Smooth muscle cell (in vitro differentiated cells): Measurements from ENCODE around the gene GABRD. TPM values are rescaled to one million over a fixed set of nuclear protein-coding genes. Genes with fewer than 3 reads are reported as not detected.

Source experiments
- DNase-seq: peaks from one replicate; lab custom pipeline; 2025; ENCODE audit not compliant: unreplicated experiment; lab: John Stamatoyannopoulos, UW
- H2AFZ ChIP-seq: fragments of 200-600 bp; sonication (generic); 2 replicates; pipeline ENCODE4 v1.6.0; 2016; ENCODE audit warnings: antibody characterized with exemption, low read depth, mild to moderate bottlenecking
- H3F3A ChIP-seq: fragments of 200-600 bp; sonication (generic); 2 replicates; pipeline ENCODE4 v1.6.0; 2017; ENCODE audit warnings: antibody characterized with exemption, low read depth
- H3K27ac ChIP-seq: fragments of 200-600 bp; sonication (generic); 2 replicates; pipeline ENCODE4 v1.5.1; 2016; ENCODE audit warnings: low read depth, mild to moderate bottlenecking
- H3K27me3 ChIP-seq: fragments of 200-600 bp; sonication (generic); 2 replicates; pipeline ENCODE4 v1.6.1; 2016; ENCODE audit warnings: low read depth, mild to moderate bottlenecking
- H3K36me3 ChIP-seq: fragments of 200-600 bp; sonication (generic); 2 replicates; pipeline ENCODE4 v1.5.1; 2016; ENCODE audit warnings: low read depth
- H3K4me1 ChIP-seq: fragments of 200-600 bp; sonication (generic); 2 replicates; pipeline ENCODE4 v1.5.1; 2016; ENCODE audit warnings: low read depth
- H3K4me2 ChIP-seq: fragments of 200-600 bp; sonication (generic); 2 replicates; pipeline ENCODE4 v1.6.0; 2016; ENCODE audit warnings: mild to moderate bottlenecking
- H3K4me3 ChIP-seq: fragments of 200-600 bp; sonication (generic); 2 replicates; pipeline ENCODE4 v1.5.1; 2016; ENCODE audit warnings: mild to moderate bottlenecking
- H3K79me2 ChIP-seq: fragments of 200-600 bp; sonication (generic); 2 replicates; pipeline ENCODE4 v1.6.0; 2016; ENCODE audit warnings: low read depth, mild to moderate bottlenecking
- H3K9ac ChIP-seq: fragments of 200-600 bp; sonication (generic); 2 replicates; pipeline ENCODE4 v1.6.0; 2016; ENCODE audit warnings: low read depth
- H3K9me3 ChIP-seq: fragments of 200-600 bp; sonication (generic); replicated peaks from 2 replicates; pipeline ENCODE4 v1.5.1; 2016; ENCODE audit warnings: low read depth
- H4K20me1 ChIP-seq: fragments of 200-600 bp; sonication (generic); 2 replicates; pipeline ENCODE4 v1.6.0; 2016; ENCODE audit warnings: low read depth
- WGBS: methylation state at CpG from one replicate; pipeline ENCODE4 v1.1.7; 2016; ENCODE audit warnings: low lambda C conversion rate; 5-methylcytosine and 5-hydroxymethylcytosine counted together
- polyA plus RNA-seq: library from polyadenylated mRNA; unstranded; fragments of >200 nt; fragmentation: Nextera tagmentation; extraction: Ambion mirVana; gene quantifications from 2 replicates; pipeline ENCODE4 v1.2.1, GENCODE V29; 2016
- total RNA-seq: library from RNA; depleted of rRNA; stranded (reverse); fragments of >200 nt; gene quantifications from 2 replicates; pipeline ENCODE4 v1.2.3, GENCODE V29; 2014
- TF ChIP-seq, protein P1 (sequence below): fragments of 200-600 bp; sonication (generic); IDR thresholded peaks from 2 replicates; pipeline ENCODE4 v1.5.1; 2017; ENCODE audit warnings: borderline replicate concordance, mild to moderate bottlenecking, antibody characterized with exemption; ENCODE audit not compliant: insufficient read depth, poor library complexity, severe bottlenecking

The GABRD gene
- total and polyA plus RNA-seq, 2 experiments from 2014 or later, result not detected

DNA sequence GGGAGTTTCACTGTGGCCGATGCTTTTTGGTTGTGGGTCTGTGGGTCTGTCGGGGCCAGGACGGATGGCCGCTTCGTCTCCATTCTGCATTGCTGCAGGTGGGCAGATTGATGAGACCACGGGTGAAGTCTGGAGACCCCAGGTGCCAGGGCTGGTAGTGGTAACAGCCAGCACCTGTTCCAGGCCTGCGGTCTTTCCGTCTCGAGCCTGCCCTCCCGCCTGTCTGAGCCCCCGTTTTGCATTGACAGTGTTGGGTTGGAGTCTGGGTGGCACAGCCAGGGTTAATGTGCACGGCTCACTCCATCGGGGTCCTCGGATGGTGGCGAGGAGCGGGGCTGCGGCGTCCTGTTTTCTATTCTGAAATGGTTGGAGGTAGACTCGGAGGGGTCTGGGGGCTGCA lies 55.3 kb downstream of the GABRD start:
- no peaks in the 10 kb centered on the region for H4K20me1 ChIP-seq
- H2AFZ ChIP-seq, result no peak overlapping the region
- no peaks in the 10 kb centered on the region for H3K79me2 ChIP-seq
- no peaks in the 10 kb centered on the region for H3K27me3 ChIP-seq
- DNase-seq, result no peak
- H3K9me3 ChIP-seq, result peaks cover 6% of the 10 kb centered on the region
- H3K4me3 ChIP-seq, result no peak overlapping the region
- TF ChIP-seq, protein P1, sequence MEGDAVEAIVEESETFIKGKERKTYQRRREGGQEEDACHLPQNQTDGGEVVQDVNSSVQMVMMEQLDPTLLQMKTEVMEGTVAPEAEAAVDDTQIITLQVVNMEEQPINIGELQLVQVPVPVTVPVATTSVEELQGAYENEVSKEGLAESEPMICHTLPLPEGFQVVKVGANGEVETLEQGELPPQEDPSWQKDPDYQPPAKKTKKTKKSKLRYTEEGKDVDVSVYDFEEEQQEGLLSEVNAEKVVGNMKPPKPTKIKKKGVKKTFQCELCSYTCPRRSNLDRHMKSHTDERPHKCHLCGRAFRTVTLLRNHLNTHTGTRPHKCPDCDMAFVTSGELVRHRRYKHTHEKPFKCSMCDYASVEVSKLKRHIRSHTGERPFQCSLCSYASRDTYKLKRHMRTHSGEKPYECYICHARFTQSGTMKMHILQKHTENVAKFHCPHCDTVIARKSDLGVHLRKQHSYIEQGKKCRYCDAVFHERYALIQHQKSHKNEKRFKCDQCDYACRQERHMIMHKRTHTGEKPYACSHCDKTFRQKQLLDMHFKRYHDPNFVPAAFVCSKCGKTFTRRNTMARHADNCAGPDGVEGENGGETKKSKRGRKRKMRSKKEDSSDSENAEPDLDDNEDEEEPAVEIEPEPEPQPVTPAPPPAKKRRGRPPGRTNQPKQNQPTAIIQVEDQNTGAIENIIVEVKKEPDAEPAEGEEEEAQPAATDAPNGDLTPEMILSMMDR, result no peak
- H3K4me1 ChIP-seq, result no peaks in the 10 kb centered on the region
- no peak overlapping the region for H3K9ac ChIP-seq
- 91% methylated on average over 15 of the region's 19 CpGs for WGBS
- H3K36me3 ChIP-seq, result no peaks in the 10 kb centered on the region
- no peak overlapping the region for H3K27ac ChIP-seq
- H3K4me2 ChIP-seq, result no peak overlapping the region
- H3F3A ChIP-seq, result no peaks in the 10 kb centered on the region

GRCh38 chr1:2074944-2075740 lies 56.0 kb downstream of the GABRD start:
- TF ChIP-seq, protein P1, result no peak
- Histone ChIP-seq H3F3A (no peaks in the 10 kb centered on the region), H3K9ac (no peak overlapping the region), H3K4me1 (no peaks in the 10 kb centered on the region), H3K27me3 (no peaks in the 10 kb centered on the region), H3K36me3 (no peaks in the 10 kb centered on the region), H3K27ac (no peak overlapping the region), H4K20me1 (no peaks in the 10 kb centered on the region), H3K9me3 (peaks cover 6% of the 10 kb centered on the region), H3K79me2 (no peaks in the 10 kb centered on the region), H3K4me3 (no peak overlapping the region), H2AFZ (no peak overlapping the region), H3K4me2 (no peak overlapping the region)
- 91% methylated on average over 38 of the region's 38 CpGs for WGBS
- no peak for DNase-seq

DNA sequence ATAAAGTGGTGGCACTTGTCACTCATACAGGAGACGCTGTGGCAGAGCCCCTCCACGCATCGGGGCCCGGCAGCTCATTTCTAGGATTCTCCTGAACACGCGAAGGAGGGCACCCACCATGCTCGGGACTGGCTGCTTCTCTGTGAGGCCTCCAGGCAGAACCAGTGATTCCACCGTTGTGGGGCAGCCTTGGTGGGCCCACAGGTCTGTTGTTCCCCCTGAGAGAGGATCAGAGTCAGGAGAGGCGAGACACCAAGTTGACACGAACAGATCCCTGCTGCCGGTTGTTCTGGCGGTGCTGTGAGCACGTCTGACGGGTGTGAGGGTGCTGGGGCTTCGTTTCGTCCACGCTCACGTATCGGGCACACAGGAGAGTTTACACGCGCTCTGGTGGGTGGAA lies 57.7 kb downstream of the GABRD start:
- no peak overlapping the region for H3K4me2 ChIP-seq
- no peaks in the 10 kb centered on the region for H3K36me3 ChIP-seq
- TF ChIP-seq, protein P1, result no peak
- H3K27ac ChIP-seq, result no peak overlapping the region
- no peaks in the 10 kb centered on the region for H4K20me1 ChIP-seq
- 99% methylated on average over 21 of the region's 21 CpGs for WGBS
- H2AFZ ChIP-seq, result no peak overlapping the region
- H3K9me3 ChIP-seq, result peaks cover 6% of the 10 kb centered on the region
- H3K79me2 ChIP-seq, result no peaks in the 10 kb centered on the region
- H3K4me1 ChIP-seq, result no peaks in the 10 kb centered on the region
- no peaks in the 10 kb centered on the region for H3K27me3 ChIP-seq
- H3K9ac ChIP-seq, result no peak overlapping the region
- no peak overlapping the region for H3K4me3 ChIP-seq
- DNase-seq, result no peak
- H3F3A ChIP-seq, result no peaks in the 10 kb centered on the region

DNA sequence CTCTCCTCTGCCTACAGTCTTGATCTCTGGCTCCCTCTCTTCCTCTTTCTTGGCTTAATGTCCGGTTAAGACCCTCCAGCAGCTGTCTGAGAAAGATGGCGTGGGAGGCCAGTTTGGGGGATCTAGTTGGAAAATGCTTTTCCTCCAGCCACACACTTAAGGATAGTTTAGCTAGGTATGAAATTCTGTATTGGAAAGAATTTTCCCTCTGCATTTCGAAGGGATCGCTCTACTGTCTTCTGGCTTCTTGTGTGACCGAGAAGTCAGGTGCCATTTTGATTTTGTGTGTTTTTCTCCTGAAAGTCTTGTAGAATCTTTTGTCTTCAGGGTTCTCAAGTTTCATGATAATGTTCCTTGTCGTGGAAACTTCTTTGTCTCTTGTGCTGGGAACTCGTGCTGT lies 59.0 kb downstream of the GABRD start:
- WGBS, result 93% methylated on average over 7 of the region's 7 CpGs
- H3K27me3 ChIP-seq, result no peaks in the 10 kb centered on the region
- H3K4me3 ChIP-seq, result no peak overlapping the region
- no peak overlapping the region for H3K9ac ChIP-seq
- no peaks in the 10 kb centered on the region for H3F3A ChIP-seq
- no peaks in the 10 kb centered on the region for H4K20me1 ChIP-seq
- no peak for DNase-seq
- H3K9me3 ChIP-seq, result peaks cover 6% of the 10 kb centered on the region
- TF ChIP-seq, protein P1, result no peak
- no peaks in the 10 kb centered on the region for H3K36me3 ChIP-seq
- no peak overlapping the region for H3K27ac ChIP-seq
- no peak overlapping the region for H2AFZ ChIP-seq
- H3K79me2 ChIP-seq, result no peaks in the 10 kb centered on the region
- no peak overlapping the region for H3K4me2 ChIP-seq
- H3K4me1 ChIP-seq, result no peaks in the 10 kb centered on the region
